ENCODE measurements around the gene SPRTN. TPM values are rescaled to one million over a fixed set of nuclear protein-coding genes. Genes with fewer than 3 reads are reported as not detected.

The SPRTN gene
- total RNA-seq, 4 donors from 2014 or later: 11.2 to 31.6 (median 20.9) TPM

DNA sequence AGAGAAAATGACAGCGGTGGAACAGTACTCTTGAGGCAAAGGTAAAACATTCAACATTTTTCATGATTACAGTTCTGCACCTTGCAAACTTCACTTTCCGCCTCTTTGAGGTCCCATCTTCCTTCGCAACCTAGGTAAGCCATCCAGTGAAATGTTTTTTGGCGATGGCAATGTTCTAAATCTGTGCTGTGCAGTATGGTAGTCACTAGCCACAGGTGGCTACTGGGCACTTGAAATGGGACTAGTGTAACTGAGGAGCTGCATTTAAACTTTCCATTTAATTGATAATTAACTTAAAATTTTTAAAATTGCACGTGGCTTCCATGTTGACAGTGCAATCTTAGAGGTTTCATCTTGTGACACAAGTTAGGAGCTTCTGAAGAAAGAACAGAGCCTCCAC, 13.4 kb upstream of the SPRTN start:
- TF ChIP-seq, protein P1, sequence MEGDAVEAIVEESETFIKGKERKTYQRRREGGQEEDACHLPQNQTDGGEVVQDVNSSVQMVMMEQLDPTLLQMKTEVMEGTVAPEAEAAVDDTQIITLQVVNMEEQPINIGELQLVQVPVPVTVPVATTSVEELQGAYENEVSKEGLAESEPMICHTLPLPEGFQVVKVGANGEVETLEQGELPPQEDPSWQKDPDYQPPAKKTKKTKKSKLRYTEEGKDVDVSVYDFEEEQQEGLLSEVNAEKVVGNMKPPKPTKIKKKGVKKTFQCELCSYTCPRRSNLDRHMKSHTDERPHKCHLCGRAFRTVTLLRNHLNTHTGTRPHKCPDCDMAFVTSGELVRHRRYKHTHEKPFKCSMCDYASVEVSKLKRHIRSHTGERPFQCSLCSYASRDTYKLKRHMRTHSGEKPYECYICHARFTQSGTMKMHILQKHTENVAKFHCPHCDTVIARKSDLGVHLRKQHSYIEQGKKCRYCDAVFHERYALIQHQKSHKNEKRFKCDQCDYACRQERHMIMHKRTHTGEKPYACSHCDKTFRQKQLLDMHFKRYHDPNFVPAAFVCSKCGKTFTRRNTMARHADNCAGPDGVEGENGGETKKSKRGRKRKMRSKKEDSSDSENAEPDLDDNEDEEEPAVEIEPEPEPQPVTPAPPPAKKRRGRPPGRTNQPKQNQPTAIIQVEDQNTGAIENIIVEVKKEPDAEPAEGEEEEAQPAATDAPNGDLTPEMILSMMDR (IDR thresholded peaks at IDR 0.05): no peak
- ATAC-seq (ENCODE audit: low FRiP score): no peak
- no peak for DNase-seq (ENCODE audit: low spot score)

DNA sequence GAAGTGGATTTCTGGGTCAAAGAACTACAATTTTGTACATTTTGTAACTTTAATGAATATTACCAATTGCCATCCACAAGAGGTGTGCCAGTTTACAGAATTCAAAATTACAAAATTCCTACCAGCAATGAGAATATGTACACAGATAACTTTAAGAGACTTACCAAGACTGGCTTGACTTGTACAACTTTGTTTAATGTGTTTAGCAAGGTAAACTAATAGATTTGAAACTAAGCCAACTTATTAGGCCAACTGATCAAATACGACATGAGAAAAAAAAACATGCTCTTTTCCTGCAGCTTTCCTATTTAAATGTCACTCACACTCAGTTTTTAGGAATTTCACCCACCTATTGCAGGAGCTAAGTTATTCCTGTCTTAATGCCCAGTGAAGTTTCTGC, 11.8 kb upstream of the SPRTN start:
- DNase-seq (ENCODE audit: low spot score) (no peak), ATAC-seq (ENCODE audit: low FRiP score) (no peak)
- TF ChIP-seq, protein P1 (IDR thresholded peaks at IDR 0.05): no peak

DNA sequence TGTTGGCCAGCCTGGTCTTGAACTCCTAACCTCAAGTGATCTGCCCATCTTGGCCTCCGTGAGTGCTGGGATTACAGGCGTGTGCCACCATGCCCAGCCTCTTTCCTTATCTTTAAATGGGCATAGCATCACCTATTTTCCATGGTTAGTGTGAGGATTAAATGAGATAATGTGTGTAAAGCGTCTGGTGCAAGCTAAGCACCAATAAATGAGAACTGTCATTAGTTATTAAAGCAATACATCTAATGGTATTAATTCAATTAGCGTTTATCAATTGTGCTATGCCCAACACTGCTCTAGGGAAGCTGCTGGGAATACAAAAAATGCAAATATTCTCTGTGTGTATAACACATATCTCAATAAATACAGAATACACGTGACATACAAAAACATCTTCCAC, 10.5 kb upstream of the SPRTN start:
- DNase-seq (ENCODE audit: low spot score): no peak
- no peak for ATAC-seq (ENCODE audit: low FRiP score)
- TF ChIP-seq, protein P1 (IDR thresholded peaks at IDR 0.05): no peak

DNA sequence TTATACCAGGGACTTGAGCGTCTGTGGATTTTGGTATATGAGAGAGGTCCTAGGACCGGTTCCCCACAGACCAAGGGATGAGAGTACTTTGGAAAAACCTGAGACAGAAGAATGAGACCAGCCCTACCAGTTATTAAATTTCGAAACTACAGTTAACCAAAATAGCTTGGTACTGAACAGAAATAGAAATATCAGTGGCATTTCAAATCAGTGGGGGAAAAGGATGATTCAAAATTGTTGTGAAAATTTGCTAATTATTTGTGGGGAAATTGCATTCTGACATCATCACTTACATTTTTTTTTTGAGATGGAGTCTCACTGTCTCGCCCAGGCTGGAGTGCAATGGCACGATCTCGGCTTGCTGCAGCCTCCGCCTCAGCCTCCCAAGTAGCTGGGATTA, 8.6 kb upstream of the SPRTN start:
- TF ChIP-seq, protein P1 (IDR thresholded peaks at IDR 0.05): no peak
- ATAC-seq (ENCODE audit: low FRiP score) (no peak), DNase-seq (ENCODE audit: low spot score) (no peak)

DNA sequence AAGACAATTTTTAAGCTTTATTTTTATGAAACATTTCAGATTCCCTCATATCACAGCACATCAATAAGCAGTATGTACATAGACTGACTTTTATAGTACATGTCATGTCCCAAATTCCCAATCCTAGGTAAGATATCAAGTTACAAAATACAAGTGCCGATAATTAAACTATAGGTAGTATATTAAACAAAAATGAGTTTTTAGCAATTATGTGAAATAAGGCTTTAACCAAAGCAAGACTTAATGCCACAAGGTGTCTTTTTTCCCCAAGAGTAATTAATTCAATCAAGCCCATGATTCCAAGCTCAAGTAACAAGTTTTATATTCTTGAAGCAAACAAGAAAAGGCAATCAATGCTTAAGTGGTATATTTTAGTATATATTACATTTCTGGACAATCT, 5.3 kb upstream of the SPRTN start:
- no peak for DNase-seq (ENCODE audit: low spot score)
- no peak for ATAC-seq (ENCODE audit: low FRiP score)
- TF ChIP-seq, protein P1 (IDR thresholded peaks at IDR 0.05): no peak

DNA sequence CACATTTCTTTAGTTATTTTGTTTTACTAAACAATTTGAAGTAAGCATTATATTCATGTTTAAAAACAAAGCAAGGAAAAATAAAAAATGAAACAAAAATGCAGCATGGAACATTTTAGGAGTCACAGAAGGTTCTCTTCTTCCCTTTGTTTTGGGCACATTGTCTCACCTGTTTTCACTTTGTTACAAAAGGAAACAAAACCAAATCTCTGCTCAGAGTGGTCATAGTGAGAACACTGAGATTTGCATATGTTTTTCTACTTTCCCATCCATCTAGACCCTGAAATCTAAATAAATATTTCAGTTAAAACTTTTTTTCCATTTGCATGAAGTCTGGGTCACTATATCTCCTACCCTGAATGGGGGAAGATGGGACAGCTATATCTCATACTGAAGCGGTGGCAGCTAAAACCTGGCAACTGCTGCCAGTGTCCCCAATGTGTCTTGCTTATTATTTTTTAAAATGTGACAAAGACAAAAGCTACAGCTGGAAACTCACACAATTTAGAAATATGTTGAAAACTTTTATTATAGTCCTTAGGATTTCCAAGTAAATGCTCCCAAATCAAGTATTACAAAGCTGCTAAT, 3.9 kb upstream of the SPRTN start:
- ATAC-seq (ENCODE audit: low FRiP score) (no peak), DNase-seq (ENCODE audit: low spot score) (no peak)
- TF ChIP-seq, protein P1 (IDR thresholded peaks at IDR 0.05): no peak

DNA sequence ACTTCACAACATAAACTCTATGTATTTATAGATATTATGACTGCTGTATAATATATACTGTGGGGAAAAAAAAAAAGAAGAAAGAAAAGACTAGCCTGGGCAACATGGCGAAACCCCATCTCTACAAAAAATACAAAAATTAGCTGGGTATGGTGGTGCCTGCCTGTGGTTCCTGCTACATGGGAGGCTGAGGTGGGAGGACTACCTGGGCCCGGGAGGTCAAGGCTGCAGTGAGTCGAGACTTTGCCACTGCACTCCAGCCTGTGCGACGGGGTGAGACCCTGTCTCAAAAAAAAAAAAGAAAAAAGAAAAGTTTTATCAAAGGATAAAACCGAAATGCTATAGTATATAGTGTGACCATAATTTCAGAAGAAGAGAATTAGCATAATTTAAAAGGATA, 3.1 kb upstream of the SPRTN start:
- ATAC-seq (ENCODE audit: low FRiP score) (no peak), DNase-seq (ENCODE audit: low spot score) (no peak)
- TF ChIP-seq, protein P1 (IDR thresholded peaks at IDR 0.05): no peak
